HG03039 (cell line): ENCODE results near the gene WDFY3.
"Not testable (repeated sequence)": the region's sequence is repeated elsewhere in the genome, so short reads cannot be mapped to it uniquely, and the experiment has no call there.

Source experiments
- ATAC-seq: cut with Tn5 transposase; IDR thresholded peaks from one replicate; pipeline ENCODE4 v1.9.1; 2021; ENCODE audit warnings: mild to moderate bottlenecking, moderate library complexity; ENCODE audit not compliant: unreplicated experiment

WDFY3 gene

DNA sequence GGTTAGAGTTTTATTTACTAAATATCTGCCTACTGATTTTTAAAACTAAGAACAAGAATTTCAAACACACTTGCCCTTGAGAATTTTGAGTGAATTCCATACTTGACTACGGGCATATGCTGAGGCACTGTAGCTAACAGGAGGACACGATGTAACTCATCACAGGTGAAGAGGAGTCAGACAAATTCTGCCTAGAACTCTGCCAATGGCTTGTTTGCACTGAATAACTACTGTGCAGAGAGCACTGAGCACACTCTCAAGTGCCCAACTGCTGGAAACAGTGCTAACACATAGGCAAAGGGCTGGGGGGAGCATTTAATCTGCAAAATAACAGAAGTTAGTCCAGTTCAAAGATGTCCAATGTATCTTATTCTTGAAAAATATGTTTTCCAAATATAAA is 104.4 kb downstream of the WDFY3 start:
- no peak for ATAC-seq

DNA sequence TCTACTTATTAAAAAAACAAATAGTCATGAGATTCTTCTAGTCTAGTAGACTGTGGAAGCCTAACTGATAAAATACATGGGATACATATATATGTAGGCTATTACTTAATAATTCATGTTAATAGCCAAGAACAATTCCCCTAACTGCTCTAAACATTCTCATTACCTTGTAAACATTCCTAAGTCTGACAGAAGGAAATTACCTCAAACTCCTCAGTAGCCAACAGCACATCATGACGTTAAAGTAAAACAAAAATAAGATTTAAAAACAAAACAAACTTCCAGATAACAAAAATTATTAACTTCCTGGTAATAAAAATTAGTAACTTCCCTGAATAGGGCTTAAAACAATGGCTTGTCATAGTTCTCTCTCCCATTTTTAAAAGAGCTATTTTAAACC is 109.2 kb downstream of the WDFY3 start:
- ATAC-seq = no peak

DNA sequence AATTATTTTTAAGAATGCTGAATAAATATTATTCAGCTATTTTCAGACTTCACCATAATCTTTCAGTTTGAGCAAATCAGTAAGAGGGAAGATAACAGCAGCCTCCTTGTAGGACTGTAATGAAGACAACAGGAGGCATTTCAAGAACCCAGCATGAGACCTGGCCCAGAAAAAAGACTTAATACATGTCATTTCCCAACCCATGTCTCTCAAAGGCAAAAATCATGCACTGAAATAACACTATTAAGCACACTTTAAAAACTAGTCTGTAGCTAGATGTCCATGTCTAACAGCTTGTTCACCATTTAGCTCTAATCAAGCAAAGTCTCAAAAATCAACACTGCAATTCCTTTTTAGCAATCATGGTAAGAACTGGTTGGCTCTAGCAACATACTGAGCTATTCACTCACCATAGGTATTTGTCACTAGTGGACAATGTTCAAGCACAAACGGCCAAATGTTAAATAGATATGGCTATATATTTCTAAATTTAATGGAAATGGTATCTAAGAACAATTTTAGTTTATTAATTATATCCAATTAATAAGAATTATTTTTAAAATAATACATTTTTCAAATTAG is 109.9 kb downstream of the WDFY3 start:
- no peak for ATAC-seq

DNA sequence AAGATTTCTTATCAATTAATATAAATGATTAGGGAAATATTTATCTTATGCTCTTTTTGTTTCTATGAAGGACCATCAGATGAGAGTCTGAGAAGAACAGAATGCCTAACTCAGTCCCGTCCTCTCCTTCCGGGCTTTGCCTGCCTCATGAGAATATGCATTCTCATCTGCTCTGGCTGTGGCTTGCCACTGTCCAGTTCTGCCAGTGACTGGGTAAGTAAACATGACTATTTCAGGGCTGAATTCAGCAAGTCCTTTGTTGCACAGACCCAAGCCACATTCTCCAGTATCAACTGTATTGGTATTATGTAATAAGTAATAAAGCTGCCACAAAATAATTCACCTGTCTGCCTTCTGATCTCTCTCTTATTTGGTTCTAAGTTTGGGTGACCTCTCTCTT is 110.7 kb downstream of the WDFY3 start:
- no peak for ATAC-seq

DNA sequence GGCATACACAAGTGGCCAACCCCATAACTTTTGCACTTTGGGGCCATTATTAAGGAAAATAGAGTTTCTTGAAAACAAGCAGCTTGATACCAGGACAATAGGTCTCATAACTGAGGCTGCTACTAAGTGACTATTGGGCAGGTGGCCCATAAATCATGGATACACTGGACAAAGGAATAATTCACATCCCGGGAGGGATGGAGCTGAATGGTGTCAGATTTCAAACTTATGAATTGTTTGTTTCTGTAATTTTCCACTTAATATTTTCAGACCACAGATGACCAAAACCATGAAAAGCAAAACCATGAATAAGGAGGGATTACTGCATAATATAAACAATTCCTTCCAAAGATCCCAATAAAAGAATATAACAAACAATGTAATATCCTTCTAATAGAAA is 114.4 kb downstream of the WDFY3 start:
- ATAC-seq = no peak

DNA sequence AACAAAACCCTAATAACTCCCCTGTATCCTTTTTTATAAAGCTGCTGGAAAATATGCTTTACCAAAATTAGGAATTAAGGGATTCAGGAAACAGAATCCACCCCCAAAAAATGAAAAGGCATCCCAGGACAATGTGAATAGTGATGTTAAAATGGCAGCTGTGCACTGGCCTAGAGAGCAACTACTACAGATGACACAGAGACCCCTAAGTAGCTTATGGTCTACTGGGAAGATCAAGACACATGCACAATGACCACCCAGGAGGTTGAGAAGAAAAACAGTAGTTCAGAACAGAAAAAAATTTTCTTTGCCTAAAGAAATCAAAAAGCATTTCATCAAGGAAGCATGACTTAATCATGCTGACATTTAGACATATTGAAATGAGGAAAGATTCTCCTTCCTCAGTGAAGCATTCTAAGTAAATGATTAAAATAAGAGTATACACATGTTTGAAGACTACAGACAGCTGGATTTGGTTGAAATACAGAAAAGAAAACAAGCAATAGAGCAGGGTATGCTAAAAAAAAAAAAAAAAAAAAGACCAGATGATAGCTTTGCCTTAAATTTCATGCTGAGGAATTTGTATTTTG is 117.3 kb downstream of the WDFY3 start:
- no peak for ATAC-seq

DNA sequence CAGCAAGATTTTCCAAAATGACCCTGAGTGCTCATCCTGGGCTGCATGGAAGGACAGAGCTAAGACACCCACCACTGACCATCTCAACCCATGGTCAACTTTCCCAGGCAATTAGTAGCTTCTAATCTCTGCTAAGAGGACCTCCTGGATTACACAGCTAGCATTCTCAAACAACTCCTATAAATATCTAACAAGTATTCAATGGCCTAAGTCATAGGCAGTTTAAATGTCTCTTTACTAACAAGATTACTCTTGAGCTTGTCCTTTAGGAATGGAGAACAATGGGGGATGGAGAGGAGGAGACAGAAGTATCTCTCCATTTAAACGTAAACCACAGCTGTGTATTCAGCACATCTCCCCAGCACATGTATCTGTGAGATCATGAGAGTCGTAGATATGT is 118.1 kb downstream of the WDFY3 start:
- no peak for ATAC-seq

DNA sequence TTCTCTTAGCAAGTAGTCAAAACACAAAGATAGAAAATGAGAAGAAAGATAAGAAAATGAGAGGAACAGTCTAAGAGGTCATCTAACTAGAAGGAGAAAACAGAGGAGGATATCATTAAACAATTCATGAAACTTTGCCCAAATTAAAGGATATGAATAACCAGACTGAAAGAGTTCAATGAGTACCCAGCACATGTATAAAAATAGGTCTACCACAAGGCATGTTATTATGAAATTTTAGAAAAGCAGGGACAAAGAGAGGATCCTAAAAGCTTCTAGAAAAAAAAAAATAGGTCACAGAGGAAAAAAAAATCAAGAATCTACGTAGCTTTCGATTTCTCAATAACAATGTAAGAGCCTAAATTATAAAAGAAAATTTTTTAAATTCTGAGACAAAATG is 118.5 kb downstream of the WDFY3 start:
- no peak for ATAC-seq

DNA sequence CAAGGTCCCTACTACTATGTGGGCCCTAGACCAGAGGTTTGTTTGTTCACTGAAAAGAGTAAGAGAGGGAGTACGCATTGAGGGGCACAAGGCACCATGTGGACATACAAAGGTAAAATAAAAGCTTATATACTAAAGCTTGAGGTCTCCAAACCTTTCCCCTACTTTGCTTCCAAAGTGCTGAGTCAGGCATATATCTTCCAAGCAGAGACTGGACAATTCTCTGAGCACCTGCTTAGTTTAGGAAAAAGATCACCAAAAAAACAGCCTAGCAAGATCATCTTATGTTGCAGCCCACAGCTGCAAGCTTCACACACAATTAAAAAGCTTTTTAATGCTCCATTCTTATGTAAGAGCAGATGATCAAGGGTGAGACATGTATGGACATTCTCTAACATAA is 119.5 kb downstream of the WDFY3 start:
- ATAC-seq = no peak

DNA sequence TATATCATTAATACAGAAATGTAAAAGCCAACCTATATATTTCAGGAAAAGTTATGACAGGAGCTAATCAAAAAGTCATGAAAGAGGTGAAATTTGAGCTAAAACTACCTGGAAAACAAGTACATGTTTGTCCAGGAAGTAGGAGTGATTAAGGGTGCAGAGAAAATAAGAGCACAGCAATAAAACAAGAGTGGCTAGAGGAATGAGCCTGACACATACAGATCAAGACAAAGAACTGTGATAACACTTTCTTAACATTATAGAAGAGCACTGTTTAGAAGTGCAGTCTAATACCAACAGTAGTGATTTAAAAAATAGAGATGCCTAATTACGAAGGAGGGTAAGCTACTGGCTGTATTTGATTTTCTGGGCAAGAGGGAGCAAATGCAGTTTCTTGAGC is 125.1 kb downstream of the WDFY3 start:
- ATAC-seq = no peak

DNA sequence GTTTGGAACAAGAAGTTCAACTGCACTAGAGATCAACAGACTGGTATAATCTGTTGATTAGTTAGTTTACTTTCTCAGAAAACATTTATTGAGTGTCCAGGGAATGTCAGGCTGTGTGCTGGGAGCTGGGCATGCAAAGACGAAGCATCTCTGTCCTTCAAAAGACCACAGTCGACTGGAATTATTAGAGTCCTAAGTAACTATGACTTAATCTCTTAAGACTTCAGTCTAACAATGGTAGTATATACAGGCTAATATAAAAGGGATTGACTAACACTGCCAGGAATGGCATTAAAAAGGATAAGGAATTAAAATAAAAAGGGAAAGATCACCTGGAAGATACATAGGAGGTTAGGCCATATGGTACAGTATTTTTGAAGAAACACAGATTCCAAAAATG is 128.7 kb downstream of the WDFY3 start:
- no peak for ATAC-seq

DNA sequence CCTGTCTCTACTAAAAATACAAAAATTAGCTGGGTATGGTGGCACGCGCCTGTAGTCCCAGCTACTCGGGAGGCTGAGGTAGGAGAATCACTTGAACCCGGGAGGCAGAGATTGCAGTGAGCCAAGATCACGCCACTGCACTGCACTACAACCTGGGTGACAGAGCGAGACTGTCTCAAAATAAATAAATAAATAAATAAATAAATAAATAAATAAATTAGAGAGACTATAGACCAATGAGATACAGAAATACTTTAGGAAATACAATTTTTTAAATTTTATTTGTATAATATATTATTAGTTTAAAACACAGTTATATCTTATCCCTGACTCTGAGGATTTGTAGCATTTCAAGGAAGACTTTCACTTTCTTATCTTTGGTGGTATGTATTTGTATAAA is 136.9 kb downstream of the WDFY3 start:
- ATAC-seq = not testable (repeated sequence)

DNA sequence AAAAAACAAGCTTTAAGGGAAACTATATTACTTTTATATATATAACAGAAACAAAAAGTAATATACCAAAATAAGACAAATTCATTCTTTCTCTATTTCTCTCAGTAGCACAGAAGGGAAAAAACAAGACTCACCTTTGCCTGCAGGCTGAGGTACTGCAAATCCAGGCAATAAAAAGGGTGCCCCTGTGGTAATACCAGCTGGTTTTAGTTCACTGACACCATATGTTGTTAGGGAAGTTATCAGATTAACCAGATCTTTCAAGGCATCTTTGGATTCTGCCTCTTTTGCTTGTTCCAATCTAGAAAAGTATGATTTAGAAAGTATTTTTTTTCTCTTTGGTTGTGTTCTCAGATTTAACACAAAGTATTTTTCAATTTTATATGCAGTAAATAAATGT is 139.8 kb downstream of the WDFY3 start:
- ATAC-seq = no peak

DNA sequence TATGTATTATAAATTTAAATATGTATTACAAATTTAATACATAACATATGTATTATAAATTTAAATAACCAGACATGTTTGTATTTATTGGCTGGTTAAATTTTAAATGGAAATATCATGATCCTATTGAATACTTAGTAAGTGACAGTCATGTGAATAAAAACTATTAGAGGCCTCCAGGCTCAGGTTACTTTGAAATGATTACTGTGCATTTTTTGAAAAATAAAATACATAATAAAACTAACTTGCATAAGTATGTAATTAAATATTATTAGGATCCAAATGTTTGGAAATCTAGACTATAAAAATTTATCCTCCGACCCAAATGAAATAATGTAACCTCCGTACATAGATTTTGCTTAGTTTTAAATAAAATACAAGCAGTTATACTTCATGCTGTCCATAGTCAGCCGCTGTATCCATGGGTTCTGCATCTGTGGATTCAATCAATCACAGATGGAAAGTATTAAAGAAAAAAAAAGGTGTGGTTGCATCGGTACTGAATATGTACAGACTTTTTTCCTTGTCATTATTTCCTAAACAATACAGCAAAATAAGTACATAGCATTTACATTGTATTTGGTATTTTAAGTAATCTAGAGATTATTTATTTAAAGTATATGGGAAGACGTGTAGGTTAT is 140.7 kb downstream of the WDFY3 start:
- ATAC-seq = no peak

DNA sequence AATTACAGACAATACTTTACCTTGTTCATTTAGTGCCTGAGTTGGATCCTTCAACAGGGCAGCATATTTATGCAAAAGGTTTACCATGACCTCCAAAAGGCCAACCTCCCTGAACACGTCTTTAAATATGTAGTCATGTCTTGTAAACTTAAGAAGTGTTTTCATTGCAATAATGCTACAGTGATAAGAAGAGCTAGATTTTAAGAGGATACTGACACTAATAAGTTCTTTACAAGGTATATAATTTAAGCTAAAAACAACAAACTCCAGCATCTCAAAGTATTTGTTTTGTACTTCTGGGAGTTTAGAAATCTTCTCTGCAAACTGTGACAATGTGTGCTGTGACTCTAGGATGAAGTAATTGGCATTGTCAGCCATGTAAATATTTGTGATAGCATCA is 145.4 kb downstream of the WDFY3 start:
- ATAC-seq = no peak

DNA sequence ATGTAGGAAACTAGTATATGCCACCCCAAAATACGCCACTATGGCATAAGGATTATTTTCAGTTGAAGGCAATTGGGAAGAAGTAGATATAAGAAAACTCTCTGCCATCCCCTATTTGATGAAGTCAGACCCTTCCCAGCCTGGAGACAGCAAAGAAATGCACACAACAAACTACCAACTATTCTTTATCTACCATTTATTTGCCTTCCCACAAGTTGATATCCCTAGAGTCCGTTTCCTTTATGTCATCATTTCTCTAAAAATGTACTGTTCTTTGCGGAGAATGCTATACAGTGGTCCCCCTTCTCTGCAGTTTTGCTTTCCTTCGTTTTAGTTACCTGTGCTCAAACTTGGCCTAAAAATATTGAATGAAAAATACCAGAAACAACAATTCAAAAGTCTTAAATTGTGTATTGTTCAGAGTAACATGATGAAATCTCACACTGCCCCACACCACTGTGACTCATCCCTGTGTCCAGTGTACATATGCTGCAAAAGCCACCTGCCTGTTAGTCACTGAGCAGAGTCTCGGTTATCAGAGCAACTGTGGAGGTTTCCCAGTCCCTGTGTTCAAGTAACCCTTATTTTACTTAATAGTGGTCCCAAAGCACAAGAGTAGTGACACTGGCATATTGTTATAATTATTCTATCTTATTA is 152.3 kb downstream of the WDFY3 start:
- no peak for ATAC-seq

DNA sequence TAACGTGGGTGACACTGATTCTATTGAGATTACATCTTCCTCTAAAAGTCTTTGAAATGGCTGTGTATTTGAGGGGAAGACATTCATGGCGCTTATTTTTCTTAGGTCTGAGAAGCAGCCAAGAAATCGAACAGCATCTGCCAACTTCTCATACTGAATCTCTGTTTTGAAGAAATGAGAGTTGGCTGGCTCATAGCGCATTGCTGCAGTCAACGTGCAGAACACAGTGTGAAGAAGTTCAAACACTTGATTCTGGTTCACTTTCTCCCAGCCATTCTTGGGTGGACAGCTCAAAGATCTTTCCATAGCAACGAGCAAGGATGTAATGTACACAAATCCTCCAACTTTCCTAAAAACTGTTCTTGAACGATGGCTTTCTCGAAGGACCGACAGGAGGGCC is 156.5 kb downstream of the WDFY3 start:
- no peak for ATAC-seq

DNA sequence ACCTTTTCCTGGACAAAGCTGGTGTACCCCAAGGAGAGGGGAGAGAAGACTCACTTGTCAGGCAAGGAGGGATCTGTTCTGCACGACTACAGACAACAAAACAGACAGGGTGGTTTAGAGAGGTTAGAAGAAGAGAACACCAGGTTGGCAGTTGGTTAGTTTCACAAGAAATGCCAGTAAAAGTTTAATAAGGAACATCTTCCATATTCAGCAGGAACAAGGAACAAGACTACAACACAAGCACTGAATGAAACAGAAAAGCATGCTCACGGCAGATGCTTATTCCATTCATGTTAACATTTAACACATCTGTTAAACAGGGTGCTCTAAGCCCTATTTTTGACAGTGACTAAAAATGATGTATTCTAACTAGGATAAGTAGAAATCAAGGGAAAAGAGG is 158.2 kb downstream of the WDFY3 start:
- no peak for ATAC-seq

DNA sequence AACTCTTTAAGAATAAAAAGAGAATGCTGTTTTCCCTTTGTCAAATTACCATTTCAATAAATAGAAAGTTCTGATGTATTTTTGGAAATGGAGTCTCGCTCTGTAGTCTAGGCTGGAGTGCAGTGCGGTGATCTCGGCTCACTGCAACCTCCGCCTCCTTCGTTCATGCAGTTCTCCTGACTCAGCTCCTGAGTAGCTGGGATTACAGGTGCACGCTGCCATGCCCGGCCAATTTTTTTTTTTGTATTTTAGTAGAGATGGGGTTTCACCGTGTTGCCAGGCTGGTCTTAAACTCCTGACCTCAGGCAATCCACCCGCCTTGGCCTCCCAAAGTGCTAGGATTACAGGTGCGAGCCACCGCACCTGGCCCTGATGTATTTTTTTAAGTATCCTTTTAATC is 159.9 kb downstream of the WDFY3 start:
- not testable (repeated sequence) for ATAC-seq

DNA sequence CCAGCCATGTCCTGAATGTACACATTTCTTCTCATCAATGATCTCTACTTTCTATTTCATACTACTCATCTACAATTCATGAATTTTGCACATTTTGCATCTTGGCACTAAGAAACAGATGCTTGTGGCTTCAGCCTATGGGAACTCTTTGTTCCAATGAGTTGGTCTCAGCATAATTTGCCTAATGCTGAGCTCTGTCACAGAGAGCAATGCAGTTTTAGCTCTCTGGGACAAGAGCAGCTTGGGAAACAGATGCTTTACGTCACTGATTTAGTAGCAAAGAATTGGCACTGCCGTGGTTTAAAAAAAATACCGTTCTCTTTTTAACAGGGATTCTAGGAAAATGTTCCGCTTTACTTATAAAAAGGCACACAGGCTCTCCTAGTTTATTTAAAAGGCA is 162.4 kb downstream of the WDFY3 start:
- no peak for ATAC-seq

DNA sequence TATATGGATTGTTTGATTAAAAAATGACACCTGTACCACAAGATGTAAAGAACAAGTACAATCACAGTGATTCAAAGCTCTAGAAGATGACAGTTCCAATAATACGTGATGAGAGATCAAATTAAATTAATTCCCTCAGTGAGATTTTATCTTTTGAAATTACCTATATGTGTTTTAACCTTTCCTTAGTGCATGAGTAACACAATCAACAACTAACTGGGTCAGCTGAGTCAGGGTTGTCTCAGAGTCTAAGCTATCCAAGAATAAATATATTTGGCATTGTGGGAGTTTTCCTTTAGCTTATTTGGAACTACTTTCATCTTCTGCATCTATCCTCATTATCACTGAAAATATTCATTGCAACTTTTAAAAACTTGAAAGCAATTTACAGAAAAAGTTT is 162.8 kb downstream of the WDFY3 start:
- no peak for ATAC-seq

DNA sequence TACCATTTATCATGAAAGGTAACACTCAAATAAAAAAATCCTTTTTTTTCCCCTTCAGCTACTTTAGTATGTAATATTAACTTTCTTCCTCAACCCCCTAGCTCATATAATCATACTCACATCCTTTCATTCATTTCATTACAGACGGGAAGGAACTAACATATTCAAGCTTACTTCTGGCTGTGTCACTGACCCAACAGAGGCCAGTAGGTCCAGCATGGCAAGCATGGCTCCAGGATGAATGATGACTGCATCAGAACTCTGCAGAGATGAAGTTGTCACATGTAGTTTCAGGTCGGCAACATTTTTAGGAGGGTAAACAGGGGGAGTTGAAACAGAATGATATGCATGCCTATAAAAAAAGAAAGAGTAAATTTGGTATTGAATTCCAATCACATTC is 163.4 kb downstream of the WDFY3 start:
- no peak for ATAC-seq
